Tracheal epithelial cell (primary cell): ENCODE measurements around the gene RAB31. TPM values are rescaled to one million over a fixed set of nuclear protein-coding genes. Genes with fewer than 3 reads are reported as not detected.

Source experiments
- total RNA-seq: library from RNA; depleted of rRNA; stranded (reverse); fragments of >200 nt; gene quantifications from 2 replicates; pipeline ENCODE4 v1.2.1, GENCODE V29; 2014

Gene RAB31, protein sequence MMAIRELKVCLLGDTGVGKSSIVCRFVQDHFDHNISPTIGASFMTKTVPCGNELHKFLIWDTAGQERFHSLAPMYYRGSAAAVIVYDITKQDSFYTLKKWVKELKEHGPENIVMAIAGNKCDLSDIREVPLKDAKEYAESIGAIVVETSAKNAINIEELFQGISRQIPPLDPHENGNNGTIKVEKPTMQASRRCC
- 34.5 and 59.5 TPM in 2 replicates for total RNA-seq

DNA sequence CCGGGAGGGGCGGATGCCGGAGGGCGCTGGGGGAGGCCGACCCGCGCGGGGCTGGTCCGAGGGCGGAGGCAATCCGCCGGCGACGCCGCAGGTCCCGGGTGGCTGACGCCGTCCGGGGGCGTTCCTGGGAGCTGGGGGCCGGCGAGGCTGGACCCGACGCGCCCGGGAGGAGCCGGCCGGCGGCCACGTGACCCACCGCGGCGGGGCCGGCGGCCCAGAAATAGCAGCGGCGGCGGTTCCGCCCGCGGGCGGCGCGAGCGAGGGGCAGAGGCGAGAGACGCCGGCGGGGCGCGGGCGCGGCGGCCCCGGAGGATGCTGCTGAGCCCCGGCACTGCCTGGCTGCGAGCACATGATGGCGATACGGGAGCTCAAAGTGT is at the start of gene RAB31:
Gene RAB31 (plus strand): TSS at position 245 of the 377 bp plus-strand sequence. CDS start 105 bp downstream, at position 350.

DNA sequence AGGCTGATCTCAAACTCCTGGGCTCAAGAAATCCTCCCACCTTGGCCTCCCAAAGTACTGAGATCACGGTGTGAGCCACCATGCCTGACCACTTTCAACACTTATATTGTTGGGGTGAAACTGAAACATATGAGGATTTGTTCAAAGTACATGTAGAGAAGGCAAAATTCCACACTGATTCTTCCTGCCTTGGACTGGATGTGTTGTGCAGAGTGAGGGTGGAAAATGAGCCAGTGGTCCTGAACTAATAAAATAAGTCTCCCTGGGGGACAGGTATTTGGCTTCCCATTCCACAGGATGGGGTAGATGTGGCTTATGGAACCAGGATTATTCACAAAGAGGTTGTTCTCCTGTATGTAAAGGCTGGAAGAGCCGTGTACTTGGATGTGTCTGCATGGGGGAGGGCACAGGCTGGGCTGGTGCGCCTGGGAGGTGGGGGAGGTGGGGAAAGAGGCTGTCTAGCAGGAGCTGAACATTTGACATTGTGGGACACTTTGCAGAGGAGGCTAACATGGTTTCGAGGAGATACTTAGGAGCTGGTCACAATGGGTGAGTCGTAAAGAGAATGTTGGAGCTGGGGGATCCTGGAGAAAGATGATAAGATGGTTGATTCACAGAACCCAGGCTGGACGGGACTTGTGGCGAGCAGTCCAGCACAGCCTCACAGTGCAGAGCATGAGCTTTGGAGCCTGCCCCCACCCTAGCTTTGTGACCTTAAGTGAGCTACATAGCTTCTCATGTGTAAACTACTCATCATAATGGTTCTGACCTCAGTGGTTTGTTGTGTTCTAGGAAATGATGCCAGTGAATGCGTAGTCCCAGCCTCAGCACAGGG is 177.3 kb downstream of the RAB31 start, which contains the start of gene TXNDC2:
Gene TXNDC2 (plus strand): TSS at position 804 of the 835 bp plus-strand sequence. CDS start 708 bp downstream, outside the sequence.

Other genes with a start within 250 kb of the RAB31 start
- 79.3 and 81.4 TPM in 2 replicates for gene RALBP1, start 232.8 kb upstream of the RAB31 start, total RNA-seq
- gene PPP4R1, start 93.7 kb upstream of the RAB31 start, total RNA-seq = 192 and 258 TPM in 2 replicates
- gene TXNDC2, start 177.7 kb downstream of the RAB31 start, total RNA-seq = not detected in 2 replicates
- gene VAPA, start 205.7 kb downstream of the RAB31 start, total RNA-seq = 255 and 347 TPM in 2 replicates